Epithelial cell of prostate (primary cell): ENCODE measurements around the gene NTNG2.

ENCODE experiments used
- DNase-seq: peaks from one replicate; pipeline ENCODE4 v3.0.0-alpha.2; 2011; ENCODE audit warnings: low read depth, low spot score
- H3K27ac ChIP-seq: fragments of 450-650 bp; 2 replicates; pipeline ENCODE4 v1.5.1; 2017; ENCODE audit warnings: mild to moderate bottlenecking

The NTNG2 gene

GRCh38 chr9:132161743-132162184 lies at the start of gene NTNG2:
Gene NTNG2 (plus strand): TSS chr9:132162058. CDS start chr9:132166832, 4,774 bp downstream.
- no peak for DNase-seq
- H3K27ac ChIP-seq = no peak within 1 kb of the TSS

- H3K27ac ChIP-seq = no peak overlapping the region
- DNase-seq = no peak
Observed at GRCh38 chr9:132114102-132114707, 47.7 kb upstream of the NTNG2 start.

GRCh38 chr9:132116583-132116982 lies 45.3 kb upstream of the NTNG2 start:
- no peak overlapping the region for H3K27ac ChIP-seq
- DNase-seq = no peak

- no peak overlapping the region for H3K27ac ChIP-seq
- no peak for DNase-seq
Observed at GRCh38 chr9:132117694-132118093, 44.2 kb upstream of the NTNG2 start.

GRCh38 chr9:132121021-132121420 lies 40.8 kb upstream of the NTNG2 start:
- DNase-seq = no peak
- H3K27ac ChIP-seq = no peak overlapping the region

- no peak overlapping the region for H3K27ac ChIP-seq
- no peak for DNase-seq
Observed at GRCh38 chr9:132124800-132125199, 37.1 kb upstream of the NTNG2 start.

GRCh38 chr9:132125361-132125760 lies 36.5 kb upstream of the NTNG2 start:
- H3K27ac ChIP-seq = no peak overlapping the region
- DNase-seq = no peak

GRCh38 chr9:132125944-132126679 lies 35.7 kb upstream of the NTNG2 start:
- no peak overlapping the region for H3K27ac ChIP-seq
- DNase-seq = no peak

GRCh38 chr9:132126680-132127236 lies 35.1 kb upstream of the NTNG2 start:
- no peak for DNase-seq
- no peak overlapping the region for H3K27ac ChIP-seq

- DNase-seq = no peak
- H3K27ac ChIP-seq = no peak overlapping the region
Observed at GRCh38 chr9:132127888-132128534, 33.8 kb upstream of the NTNG2 start.

GRCh38 chr9:132129535-132129934 lies 32.3 kb upstream of the NTNG2 start:
- DNase-seq = no peak
- no peak overlapping the region for H3K27ac ChIP-seq

- peak; percentile 20 for DNase-seq
- peak overlapping the region; percentile 22 for H3K27ac ChIP-seq
Observed at GRCh38 chr9:132134085-132134484, 27.8 kb upstream of the NTNG2 start.

- DNase-seq = no peak
- no peak overlapping the region for H3K27ac ChIP-seq
Observed at GRCh38 chr9:132135456-132135855, 26.4 kb upstream of the NTNG2 start.

GRCh38 chr9:132136151-132136780 lies 25.6 kb upstream of the NTNG2 start:
- no peak for DNase-seq
- no peak overlapping the region for H3K27ac ChIP-seq

GRCh38 chr9:132141344-132141947 lies 20.4 kb upstream of the NTNG2 start:
- H3K27ac ChIP-seq = no peak overlapping the region
- no peak for DNase-seq

- peak; percentile 6 for DNase-seq
- H3K27ac ChIP-seq = no peak overlapping the region
Observed at GRCh38 chr9:132141948-132142594, 19.8 kb upstream of the NTNG2 start.

GRCh38 chr9:132142924-132143323 lies 18.9 kb upstream of the NTNG2 start:
- no peak for DNase-seq
- no peak overlapping the region for H3K27ac ChIP-seq

- H3K27ac ChIP-seq = no peak overlapping the region
- DNase-seq = no peak
Observed at GRCh38 chr9:132143359-132143758, 18.5 kb upstream of the NTNG2 start.

- DNase-seq = no peak
- no peak overlapping the region for H3K27ac ChIP-seq
Observed at GRCh38 chr9:132144708-132145365, 17.0 kb upstream of the NTNG2 start.
